Measurements from ENCODE around the gene GABRA5.
"Not testable (repeated sequence)": the region's sequence is repeated elsewhere in the genome, so short reads cannot be mapped to it uniquely, and the experiment has no call there.

The GABRA5 gene

DNA sequence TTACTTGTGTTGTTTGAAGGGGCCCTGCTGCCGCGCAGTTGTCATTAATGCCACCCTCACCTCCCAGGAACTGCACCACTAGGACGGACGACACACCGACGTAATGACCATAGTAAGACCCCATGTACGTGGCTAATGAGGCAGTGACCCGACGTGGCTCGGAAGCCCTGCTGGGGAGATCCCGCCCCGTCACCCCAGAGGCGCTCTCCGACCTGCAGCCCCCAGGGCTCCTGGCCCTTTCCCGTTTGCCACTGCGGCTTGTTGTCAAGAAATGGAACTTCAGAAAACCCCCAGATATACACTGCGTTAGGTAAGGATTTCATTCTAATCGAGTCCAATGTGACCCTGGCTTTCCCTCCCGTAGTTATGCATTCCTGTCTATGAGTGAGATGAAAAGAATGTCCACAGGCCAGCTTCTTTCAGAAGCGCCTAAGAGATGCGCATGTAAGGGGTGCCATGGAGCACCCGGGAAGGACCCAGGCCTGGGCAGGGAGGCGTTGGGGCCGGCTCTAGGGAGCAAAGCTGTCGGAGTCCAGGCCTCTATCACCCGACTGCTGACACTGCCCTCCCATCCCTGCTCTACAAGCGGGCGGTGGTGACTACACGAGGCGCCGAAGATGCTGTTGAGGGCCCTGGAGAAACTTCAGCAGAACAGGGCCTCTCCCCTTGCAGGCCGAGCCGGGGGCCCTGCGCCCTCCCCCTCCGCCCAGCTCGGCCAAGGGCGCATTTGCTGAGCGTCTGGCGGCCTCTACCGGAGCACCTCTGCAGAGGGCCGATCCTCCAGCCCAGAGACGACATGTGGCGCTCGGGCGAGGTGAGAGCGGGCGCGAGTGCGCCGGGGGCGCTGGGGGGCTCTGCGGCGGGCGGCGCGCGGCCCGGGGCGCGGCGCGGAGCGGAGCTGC lies at the start of gene GABRA5:
TSS of gene GABRA5 (plus strand) at position 765 of the 902 bp plus-strand sequence. CDS start 2,187 bp downstream, outside the sequence.
- no peak for DNase-seq

- DNase-seq: not testable (repeated sequence)
Measured at GRCh38 chr15:26831191-26831590, 35.7 kb upstream of the GABRA5 start.

- DNase-seq: no peak
Measured at GRCh38 chr15:26831951-26832350, 34.9 kb upstream of the GABRA5 start.

DNA sequence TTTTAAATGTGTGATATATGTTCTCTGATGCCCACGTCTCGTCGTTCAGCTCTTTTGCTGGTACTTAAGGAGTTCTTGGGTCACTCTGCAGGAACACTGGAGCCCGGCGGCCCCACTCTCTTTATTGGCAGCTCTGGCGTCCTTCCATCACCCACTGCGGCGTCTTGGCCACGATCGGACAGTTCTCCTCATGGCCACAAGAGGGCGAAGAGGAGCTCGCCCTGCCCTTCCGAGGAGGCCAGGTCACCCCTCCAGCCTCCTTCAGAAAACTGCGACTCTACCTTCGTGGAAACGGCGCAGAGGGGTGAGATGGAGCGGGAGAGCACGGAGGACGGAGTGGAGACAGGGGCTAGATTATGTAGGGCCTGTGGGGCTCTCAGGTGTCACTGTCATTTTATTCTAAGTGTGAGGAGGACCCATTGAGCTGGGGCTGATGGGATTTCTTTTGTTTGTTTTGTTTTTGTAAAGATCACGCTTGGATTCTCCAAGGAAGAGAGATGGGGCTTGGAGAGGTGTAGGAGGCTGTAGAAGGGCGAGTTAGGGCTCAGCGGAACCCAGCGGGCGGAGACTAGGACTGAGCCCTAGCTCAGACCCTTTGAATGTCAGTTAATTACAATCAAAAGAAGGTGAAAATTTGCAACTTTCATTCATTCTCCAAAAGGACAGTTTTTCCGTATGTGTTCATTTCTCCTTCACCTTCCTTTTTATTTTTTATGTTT lies 28.0 kb upstream of the GABRA5 start:
- no peak for DNase-seq

GRCh38 chr15:26841514-26841913 lies 25.3 kb upstream of the GABRA5 start:
- no peak for DNase-seq

GRCh38 chr15:26841941-26842340 lies 24.9 kb upstream of the GABRA5 start:
- DNase-seq: no peak

DNA sequence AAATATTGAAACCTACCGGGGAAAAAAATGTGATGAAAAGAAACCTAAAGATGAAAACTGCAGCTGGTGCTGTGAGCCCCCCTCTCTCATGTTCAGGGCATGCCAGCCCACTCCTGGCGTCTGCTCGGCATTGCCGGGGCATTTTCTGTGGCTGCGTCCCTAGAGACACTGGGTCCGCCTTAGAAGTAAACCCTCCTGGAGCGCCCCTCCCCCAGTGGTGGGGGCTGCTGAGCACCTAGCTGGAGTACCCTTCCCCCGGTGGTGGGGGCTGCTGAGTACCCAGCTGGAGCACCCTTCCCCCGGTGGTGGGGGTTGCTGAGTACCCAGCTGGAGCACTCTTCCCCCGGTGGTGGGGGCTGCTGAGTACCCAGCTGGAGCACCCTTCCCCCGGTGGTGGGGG lies 24.5 kb upstream of the GABRA5 start:
- DNase-seq: no peak

- DNase-seq: no peak
Measured at GRCh38 chr15:26844901-26845300, 22.0 kb upstream of the GABRA5 start.

GRCh38 chr15:26848498-26848897 lies 18.4 kb upstream of the GABRA5 start:
- no peak for DNase-seq

- DNase-seq: no peak
Measured at GRCh38 chr15:26850161-26850560, 16.7 kb upstream of the GABRA5 start.

DNA sequence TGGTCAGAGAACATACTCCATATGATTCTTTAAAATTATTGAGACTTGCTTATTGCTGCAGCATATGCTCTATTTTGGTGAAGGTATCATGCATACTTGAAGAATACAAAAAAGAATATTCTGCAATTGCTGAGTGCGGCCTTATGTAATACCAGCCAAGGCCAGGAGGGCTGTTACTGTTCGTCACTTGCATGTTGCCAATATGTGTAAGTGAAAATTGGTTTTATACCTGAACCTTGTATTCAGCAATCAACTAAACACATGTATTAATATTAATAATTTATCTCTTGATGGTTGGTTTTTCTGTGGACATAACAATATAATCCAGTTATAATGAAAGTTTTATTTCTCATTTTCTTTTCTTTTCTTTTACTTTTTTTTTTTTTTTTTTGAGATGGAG lies 13.9 kb upstream of the GABRA5 start:
- DNase-seq: no peak

- DNase-seq: no peak
Measured at GRCh38 chr15:26854435-26854834, 12.4 kb upstream of the GABRA5 start.

- DNase-seq: no peak
Measured at GRCh38 chr15:26864664-26865191, 2.1 kb upstream of the GABRA5 start.

- DNase-seq: no peak
Measured at GRCh38 chr15:26867200-26868007, 542 bp downstream of the GABRA5 start.

- no peak for DNase-seq
Measured at GRCh38 chr15:26868029-26868685, 1.3 kb downstream of the GABRA5 start.

DNA sequence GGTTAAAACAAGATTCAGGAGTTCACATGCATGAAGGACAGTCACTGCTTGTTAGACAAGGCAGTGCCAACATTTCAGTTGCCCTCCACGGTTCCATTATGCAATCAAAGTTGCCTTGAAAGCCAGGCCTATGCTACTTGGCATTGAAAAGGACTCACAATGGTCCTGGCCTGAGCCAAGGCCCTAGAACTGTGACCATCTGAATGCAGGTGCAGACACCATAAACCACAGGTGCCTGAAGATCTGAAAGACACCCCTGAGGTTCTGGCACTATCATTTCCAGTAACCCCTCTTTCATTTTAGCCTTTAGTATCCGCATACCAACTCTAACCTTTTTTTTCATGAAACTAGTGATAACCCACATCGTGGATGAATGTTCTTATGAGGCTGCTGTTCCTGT lies 2.8 kb downstream of the GABRA5 start:
- DNase-seq: no peak

DNA sequence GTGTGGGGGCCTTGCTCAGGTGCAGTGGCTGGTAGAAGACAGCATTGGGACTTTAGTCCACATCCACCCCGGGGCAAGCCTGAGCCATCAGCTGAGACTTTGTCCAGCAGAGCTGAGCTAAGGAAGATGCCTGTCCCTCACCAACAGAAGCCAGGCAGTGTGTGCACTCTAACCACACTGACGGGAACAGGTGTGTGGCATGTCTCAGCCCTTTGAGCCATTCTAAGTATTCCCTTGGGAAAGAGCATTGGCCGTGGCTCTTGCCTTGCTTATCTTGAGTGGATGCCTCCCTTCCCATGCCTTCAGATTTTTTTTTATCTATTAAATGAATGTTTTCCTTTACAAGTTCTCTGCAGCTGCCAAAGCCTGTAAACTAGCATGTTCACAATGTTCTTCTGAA lies 3.5 kb downstream of the GABRA5 start:
- DNase-seq: no peak

- DNase-seq: no peak
Measured at GRCh38 chr15:26872206-26872605, 5.3 kb downstream of the GABRA5 start.

GRCh38 chr15:26873846-26874245 lies 7.0 kb downstream of the GABRA5 start:
- DNase-seq: no peak

- DNase-seq: no peak
Measured at GRCh38 chr15:26874774-26875475, 8.1 kb downstream of the GABRA5 start.

DNA sequence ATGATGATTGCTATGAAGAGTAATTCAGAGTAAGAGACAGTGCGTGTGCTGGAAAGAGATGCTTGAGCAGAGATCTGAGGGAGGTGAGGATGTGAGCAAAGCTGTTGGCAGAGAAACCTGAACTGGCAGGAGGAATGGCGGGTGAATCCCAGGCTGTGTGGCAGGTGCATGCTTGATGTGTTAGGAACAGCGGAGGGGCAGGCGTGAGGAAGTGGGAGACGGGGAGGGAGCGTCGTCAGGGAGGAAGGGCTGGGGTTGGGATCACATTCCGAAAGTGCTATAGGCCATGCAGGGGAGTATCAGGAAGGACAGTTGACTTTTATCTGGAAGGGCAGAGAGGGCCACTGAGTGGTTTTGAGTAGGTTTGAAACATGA lies 8.6 kb downstream of the GABRA5 start:
- no peak for DNase-seq

GRCh38 chr15:26877831-26878230 lies 11.0 kb downstream of the GABRA5 start:
- DNase-seq: no peak

Measured in CD4-positive, alpha-beta T cell treated with Interleukin-15 for 1 hour (primary cell).